NCI-H345 treated with DMSO at 0.1 percent for 48 hours (cell line): ENCODE measurements around the gene HORMAD2.
"Not testable (repeated sequence)": the region's sequence is repeated elsewhere in the genome, so short reads cannot be mapped to it uniquely, and the experiment has no call there.

ENCODE experiments used
- DNase-seq: peaks from one replicate; lab custom pipeline; 2025; ENCODE audit not compliant: unreplicated experiment; lab: John Stamatoyannopoulos, UW

HORMAD2 gene

GRCh38 chr22:30188911-30189310 is 108.6 kb downstream of the HORMAD2 start:
- no peak for DNase-seq

- DNase-seq: no peak
Observed at GRCh38 chr22:30190574-30190973, 110.3 kb downstream of the HORMAD2 start.

- no peak for DNase-seq
Observed at GRCh38 chr22:30191040-30191701, 110.9 kb downstream of the HORMAD2 start.

- no peak for DNase-seq
Observed at GRCh38 chr22:30192427-30192826, 112.2 kb downstream of the HORMAD2 start.

DNA sequence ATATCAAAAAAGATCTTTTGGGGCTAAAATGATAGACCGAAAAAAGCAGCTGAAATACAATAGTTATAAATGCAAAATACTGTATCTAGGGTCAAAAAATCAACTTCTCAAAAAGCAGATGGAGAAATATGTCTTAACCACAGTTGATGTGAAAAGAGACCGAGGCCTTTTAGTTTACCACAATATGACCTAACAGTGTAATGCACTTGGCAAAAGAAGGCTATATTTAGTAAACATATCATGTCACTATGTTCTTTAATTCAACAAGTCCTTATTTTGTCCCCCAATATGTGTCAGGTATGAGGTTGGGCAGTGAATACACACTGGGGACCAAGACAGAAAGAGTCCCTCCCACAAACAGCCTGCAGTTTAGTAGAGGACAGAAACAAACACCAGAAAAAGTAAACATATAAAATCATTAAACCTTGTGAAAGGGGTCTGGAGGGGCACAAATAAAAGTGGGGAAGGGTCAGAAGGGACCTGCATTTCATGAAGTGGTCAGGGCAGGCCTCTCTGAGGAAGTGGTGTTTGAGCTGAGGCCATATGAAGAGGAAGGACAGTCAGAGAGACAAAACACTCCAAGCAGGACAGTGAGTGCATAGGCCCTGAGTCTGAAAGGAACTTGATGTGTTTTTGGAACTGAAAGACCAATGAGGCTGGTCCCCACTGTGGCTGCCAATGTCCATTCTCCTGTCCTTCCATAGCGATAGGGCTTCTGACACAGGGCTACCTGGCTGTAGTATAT is 112.9 kb downstream of the HORMAD2 start:
- no peak for DNase-seq

DNA sequence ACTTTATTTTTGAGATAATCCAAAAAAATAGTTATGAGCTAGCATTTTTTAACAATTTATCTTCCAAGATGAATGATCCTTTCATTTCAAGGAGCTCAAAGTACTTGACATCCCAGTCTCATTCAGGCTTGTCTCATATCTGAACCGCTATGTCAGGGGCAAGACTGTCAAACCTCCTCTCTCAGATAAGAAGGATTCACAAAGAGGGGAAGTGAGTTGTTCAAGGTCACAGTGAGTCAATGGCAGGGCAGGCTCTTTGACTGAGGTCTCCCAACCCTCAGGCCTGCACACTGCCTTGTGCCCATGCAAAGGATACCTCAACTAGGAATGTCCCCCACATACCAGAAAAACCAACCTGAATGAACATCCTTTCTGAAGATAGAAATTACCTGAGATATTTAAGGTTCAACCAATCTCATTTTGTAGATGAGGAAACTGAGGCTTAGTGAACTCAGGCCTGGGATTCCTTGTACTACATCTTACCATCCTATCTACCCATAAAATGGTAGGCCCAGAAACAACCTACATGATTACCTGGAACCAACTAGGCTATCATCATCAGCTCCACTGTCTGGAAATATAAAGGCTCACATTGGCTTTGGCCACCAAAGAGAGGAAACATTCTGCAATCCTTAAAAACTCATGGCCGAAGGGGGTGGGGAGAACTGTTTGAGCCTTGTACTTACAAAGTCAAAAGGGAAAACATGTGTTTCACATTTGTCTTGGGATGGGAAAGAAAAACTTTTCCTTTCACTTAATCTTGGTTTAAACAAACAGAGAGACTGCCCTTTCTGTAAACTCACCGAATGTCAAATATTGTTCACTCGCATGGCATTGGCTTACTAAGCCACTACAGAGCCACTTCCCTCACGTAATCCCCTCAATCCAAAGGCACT is 115.2 kb downstream of the HORMAD2 start:
- no peak for DNase-seq

DNA sequence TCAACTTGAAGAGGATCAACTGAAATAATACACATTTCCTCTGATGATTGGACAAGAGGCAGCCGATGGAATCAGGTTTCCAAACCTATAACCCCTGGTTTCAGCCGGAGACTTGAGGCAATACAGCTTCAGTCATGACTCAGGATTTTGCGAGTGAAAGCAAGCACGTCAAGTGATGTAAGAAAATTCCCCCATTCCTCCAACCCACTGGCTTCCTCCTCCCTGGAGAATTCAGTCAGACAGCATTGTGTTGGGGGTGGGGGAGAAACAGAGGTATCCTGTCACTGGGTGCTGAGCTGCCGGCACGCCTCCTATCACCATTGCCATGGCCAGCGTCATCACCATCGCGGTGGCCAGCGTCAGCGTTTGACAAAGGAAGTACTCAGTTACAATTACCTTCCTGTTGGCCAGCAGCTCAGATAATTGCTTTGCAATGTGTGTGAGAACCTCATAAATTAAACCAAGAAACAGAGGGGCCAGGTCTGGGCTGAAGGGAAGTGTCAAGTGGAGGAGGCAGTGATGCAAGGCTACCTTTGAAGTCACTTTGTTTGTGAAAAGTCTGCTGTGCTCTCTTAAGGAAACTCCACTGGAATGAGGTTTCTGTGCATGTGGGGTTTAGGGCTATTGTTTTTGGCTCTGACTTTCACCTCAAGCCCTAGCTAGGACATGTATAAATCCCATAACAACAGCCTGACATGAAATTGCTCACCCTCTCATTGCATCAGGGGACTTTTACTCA is 116.0 kb downstream of the HORMAD2 start:
- peak; percentile 33 for DNase-seq

GRCh38 chr22:30196880-30197336 is 116.6 kb downstream of the HORMAD2 start:
- DNase-seq: no peak

- no peak for DNase-seq
Observed at GRCh38 chr22:30197389-30197788, 117.1 kb downstream of the HORMAD2 start.

DNA sequence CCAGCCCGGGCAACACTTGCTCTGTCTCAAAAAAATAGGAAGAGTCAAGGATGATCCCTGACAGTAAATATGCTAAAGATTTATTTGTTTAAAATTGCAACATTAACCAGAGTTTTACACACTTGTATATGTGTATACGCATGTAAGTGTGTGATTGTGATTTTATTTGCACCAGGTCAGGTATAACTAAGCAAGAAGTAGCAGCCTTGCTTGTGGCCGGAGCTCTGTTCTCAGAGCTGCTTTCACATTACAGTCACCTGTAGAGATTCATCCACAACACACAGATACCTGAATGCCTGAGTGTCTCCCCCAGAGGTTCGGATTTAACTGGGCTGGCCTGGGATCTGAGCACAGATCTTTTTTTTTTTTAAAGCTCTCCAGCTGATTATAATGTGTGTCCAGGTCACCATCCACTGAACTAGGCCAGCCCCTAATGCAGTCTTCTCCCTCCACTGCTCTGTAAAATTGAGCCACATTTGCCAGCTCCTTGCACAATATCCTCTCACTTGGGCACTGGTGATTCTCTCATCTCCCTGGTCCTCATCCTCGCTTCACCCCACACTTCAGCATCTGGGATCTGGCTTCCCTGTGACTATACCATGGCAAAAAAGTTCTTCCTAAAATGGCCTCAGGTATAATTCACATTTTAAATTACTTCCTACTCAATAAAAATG is 118.0 kb downstream of the HORMAD2 start:
- no peak for DNase-seq

GRCh38 chr22:30198921-30199320 is 118.7 kb downstream of the HORMAD2 start:
- no peak for DNase-seq

DNA sequence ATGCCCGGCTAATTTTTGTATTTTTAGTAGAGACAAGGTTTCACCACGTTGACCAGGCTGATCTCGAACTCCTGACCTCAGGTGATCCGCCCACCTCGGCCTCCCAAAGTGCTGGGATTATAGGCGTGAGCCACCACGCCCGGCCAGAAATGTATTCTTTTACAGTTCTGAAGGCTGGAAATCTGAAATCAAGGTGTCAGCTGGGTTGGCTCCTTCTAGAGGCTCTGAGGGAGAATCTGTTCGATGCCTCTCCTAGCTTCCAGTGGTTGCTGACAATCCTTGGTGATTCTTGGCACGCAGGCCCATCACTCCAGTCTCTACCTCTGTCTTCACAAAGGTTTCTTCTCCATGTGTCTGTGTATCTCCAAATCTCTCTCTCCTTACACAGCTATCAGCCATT is 120.6 kb downstream of the HORMAD2 start:
- DNase-seq: not testable (repeated sequence)

DNA sequence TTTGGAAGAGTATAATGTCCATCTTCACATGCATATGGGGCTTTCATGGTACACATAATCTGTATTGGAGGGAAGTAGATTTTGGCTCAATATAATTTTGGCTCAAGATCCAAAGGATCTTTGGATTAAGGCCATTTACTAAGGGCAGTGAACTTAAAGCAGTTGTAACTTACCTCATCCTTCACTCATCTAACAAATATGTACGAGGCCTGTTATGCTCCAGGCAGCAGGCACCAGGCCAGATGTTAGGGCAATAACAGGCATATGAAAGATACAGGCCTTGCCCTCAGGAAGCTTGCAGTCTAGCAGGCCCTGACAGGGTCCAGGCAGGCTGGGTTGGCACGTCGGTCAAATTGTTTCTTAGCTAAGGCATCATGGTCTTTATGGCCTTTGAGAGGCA is 121.7 kb downstream of the HORMAD2 start:
- DNase-seq: no peak

DNA sequence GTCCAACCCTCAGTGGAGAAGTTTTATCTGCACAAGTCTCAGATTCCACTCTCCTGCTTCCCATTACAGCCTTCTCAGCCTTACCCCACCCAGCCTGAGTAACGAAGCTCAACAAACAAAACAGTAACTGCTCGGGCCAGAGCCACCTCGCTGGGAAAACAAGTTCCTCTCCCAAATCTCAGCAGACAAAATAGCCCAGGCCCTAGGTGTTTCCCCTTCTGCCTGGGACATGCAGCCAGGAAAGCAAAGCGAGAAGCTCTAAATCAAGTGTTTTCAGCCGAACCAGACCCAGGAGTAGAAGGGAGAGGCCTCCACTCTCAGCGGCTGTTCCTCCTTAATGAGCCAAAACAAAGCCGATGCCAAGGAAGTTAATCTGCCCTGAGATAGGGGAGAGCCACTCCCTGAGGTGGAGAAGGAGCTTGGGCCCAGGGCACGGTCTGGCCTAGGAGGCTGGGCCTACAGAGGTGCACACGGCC is 122.3 kb downstream of the HORMAD2 start:
- DNase-seq: no peak

DNA sequence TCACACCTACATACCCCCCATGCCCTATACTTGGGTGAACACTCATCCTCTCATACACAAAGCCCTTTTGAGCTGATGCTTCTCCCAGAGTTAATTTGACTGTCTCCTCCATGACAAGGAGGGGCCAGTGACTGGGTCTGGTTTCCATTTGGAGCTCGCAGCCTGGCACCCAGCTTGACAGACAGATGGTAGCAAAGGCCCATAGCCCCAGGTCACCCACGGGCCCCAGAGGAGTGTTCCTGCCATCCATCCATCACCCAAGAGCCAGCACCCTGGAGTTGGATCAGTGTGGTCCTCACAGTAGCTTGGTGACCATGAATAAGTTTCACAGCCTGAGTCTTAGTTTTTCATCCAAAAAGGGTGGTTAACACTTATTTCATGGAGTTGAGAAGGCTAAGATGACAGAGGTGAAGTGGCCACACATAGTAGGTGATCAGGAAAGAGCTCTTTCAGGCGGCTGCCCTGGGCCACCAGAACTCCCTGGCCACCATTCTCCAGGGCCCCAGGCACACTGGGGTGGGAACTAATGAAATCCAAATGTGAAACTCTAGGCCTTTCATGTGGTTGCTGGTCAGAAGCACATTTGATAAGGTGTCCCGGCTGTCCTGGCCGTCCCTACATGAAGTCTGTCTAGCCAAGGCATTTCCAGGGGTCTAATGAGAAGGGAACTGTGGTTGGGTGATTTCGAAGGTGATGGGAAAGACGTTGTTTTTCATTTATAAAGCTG is 123.9 kb downstream of the HORMAD2 start:
- DNase-seq: no peak

DNA sequence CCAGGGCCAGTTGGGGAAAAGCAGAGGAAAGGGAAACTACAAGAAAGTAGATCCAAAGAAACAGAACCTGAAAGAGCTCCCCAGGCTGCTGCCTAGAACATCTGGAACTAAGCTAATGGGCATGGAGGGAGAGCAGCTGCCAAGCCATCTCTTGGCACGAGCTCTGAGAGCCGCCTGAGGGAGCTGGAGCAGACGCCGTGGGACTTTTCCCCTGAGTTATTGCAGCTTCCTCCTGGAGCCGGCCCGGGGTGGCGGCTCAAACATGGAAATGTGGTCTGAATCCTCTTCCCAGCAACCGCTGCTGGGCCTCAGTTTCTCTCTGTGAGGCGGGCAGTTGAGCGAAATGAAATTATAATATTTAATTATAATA is 124.5 kb downstream of the HORMAD2 start:
- DNase-seq: no peak

DNA sequence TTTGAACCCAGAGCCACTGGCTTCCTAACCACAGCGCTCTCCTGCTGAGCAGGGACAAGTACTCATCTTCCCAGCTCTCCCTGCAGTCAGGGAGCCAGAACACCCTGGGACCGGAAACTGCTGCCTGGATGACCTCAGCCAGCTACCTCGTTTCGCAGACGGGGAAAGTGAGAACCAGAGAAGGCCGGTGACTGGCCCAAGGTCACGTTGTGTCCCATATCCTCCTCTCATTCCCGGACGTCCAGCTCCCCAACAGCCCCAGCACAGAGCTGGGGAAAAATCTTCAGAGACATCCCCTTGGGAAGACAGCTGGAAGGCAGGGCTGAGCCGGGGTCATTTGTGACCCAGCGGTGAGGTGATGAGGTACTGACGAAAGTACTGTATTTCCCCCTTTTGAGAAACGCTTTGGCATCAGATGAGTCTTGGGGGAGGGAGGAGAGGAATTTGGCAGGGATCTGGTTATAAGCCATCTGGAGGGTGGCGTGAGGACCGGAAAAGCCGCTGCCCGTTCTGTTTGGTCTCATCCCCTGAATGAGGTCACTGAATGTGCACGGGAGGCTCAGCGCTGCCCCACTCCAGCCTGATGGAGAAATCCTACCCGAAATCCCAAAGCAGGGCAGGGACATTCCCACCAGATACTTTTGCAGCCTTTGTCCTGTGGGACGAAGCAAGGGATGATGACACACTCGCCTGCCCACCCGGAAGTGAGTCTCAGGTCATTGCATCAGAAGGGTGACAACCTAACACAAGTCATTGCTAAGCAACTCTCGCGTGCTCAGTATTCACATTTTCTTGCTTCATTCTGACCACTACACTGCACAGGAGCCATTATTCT is 125.2 kb downstream of the HORMAD2 start:
- no peak for DNase-seq

DNA sequence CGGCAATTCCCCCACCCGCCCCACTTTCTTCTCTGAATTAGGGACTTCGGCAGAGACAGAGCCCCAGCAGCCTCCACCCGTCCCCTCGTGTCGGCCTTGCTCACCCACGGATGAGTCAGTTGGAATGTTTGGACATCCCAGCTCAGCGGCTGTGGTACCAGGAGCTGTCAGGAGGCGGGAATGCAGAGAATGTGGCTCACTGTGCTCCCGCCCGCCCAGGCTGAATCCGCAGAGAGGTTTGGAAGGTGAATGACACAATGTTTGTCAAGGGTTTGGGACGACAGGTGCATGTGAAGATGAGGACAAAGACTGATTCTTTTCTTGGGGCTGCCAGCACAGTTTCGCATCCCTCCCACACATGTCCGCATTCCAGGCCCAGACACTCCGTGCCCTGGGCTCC is 126.7 kb downstream of the HORMAD2 start:
- DNase-seq: no peak
